SK-N-SH (cell line): Measurements from ENCODE around the gene ZNF580. TPM values are rescaled to one million over a fixed set of nuclear protein-coding genes. Genes with fewer than 3 reads are reported as not detected.

ENCODE experiments used
- CTCF ChIA-PET: fragments of 300-600, 350-600 bp; formaldehyde crosslinking; extraction: SDS; loops from one replicate; lab custom pipeline; 2021; lab: Yijun Ruan, JAX
- POLR2A ChIA-PET: fragments of 350-600 bp; sonication (Branson Sonifier 250); formaldehyde crosslinking; extraction: SDS; loops from one replicate; lab custom pipeline; 2020; ENCODE audit warnings: antibody characterized with exemption, inconsistent platforms; lab: Yijun Ruan, JAX
- DNase-seq: peaks from one replicate; pipeline ENCODE4 v3.0.0; 2012
- H2AFZ ChIP-seq: fragments of 200-600 bp; sonication (generic); 2 replicates; pipeline ENCODE4 v1.8.1; 2016; ENCODE audit warnings: antibody characterized with exemption, mild to moderate bottlenecking, low read depth
- H3F3A ChIP-seq: fragments of 200-600 bp; sonication (generic); replicated peaks from 2 replicates; pipeline ENCODE3; 2016; ENCODE audit warnings: antibody characterized with exemption, mild to moderate bottlenecking; ENCODE audit not compliant: insufficient read depth
- H3K27ac ChIP-seq, 2 experiments: fragments of 200-500 bp in 1 of 2; fragments of 200-600 bp in 1 of 2; sonication (Bioruptor generic) in 1 of 2; sonication (generic), shearing (Covaris generic) in 1 of 2; 2 replicates each; pipeline versions ENCODE4 v1.5.1 to v1.6.1; 2014 to 2016; ENCODE audit warnings: low read depth in 2 of 2, inconsistent platforms in 1 of 2, low read length in 1 of 2, mild to moderate bottlenecking in 1 of 2, mixed read lengths in 1 of 2
- H3K27me3 ChIP-seq: fragments of 200-600 bp; sonication (generic), shearing (Covaris generic); 2 replicates; pipeline ENCODE4 v1.6.1; 2016; ENCODE audit warnings: mixed run types; ENCODE audit not compliant: insufficient read depth
- H3K36me3 ChIP-seq, 2 experiments: fragments of 200-500 bp in 1 of 2; fragments of 200-600 bp in 1 of 2; sonication (Bioruptor generic) in 1 of 2; sonication (generic) in 1 of 2; replicated peaks in 1 of 2; 2 replicates each; pipeline versions ENCODE3 to v1.5.1; 2014 to 2016; ENCODE audit warnings: low read length in 1 of 2, mild to moderate bottlenecking in 1 of 2; ENCODE audit not compliant: insufficient read depth in 2 of 2, control insufficient read depth in 1 of 2
- H3K4me1 ChIP-seq, 2 experiments: fragments of 200-500 bp in 1 of 2; fragments of 200-600 bp in 1 of 2; sonication (Bioruptor generic) in 1 of 2; sonication (generic), shearing (Covaris generic) in 1 of 2; 2 replicates each; pipeline versions ENCODE4 v1.5.1 to v1.6.1; 2014 to 2016; ENCODE audit warnings: low read depth in 1 of 2, low read length in 1 of 2, mixed run types in 1 of 2; ENCODE audit not compliant: insufficient read depth in 2 of 2, control insufficient read depth in 1 of 2
- H3K4me2 ChIP-seq: fragments of 200-600 bp; sonication (generic), shearing (Covaris generic); 2 replicates; pipeline ENCODE4 v1.6.1; 2017; ENCODE audit warnings: mixed run types
- H3K4me3 ChIP-seq, 2 experiments: fragments of 200-500 bp in 1 of 2; fragments of 200-600 bp in 1 of 2; sonication (Bioruptor generic) in 1 of 2; sonication (generic), shearing (Covaris generic) in 1 of 2; 2 replicates each; pipeline versions ENCODE4 v1.5.1 to v1.8.1; 2014 to 2016; ENCODE audit warnings: low read depth in 2 of 2, inconsistent platforms in 1 of 2, low read length in 1 of 2, mild to moderate bottlenecking in 1 of 2, mixed read lengths in 1 of 2, moderate library complexity in 1 of 2
- H3K79me2 ChIP-seq: fragments of 200-600 bp; sonication (generic); 2 replicates; pipeline ENCODE4 v1.8.1; 2017; ENCODE audit warnings: mild to moderate bottlenecking; ENCODE audit not compliant: insufficient read depth
- H3K9ac ChIP-seq: fragments of 200-600 bp; sonication (generic); 2 replicates; pipeline ENCODE4 v1.6.1; 2017; ENCODE audit warnings: mixed run types
- H3K9me2 ChIP-seq: fragments of 200-600 bp; sonication (generic); 2 replicates; pipeline ENCODE4 v1.6.1; 2017; ENCODE audit warnings: mixed run types
- H3K9me3 ChIP-seq: fragments of 200-600 bp; sonication (generic); 2 replicates; pipeline ENCODE4 v1.6.1; 2017; ENCODE audit warnings: mixed run types, mild to moderate bottlenecking, moderate library complexity
- H4K20me1 ChIP-seq: fragments of 200-600 bp; sonication (generic); 2 replicates; pipeline ENCODE4 v1.6.1; 2017; ENCODE audit warnings: mild to moderate bottlenecking, mixed run types; ENCODE audit not compliant: insufficient read depth
- CHD2 ChIP-seq: fragments of 150-350 bp; IDR thresholded peaks from 2 replicates; pipeline ENCODE4 v1.6.1; 2018; ENCODE audit warnings: low read length; ENCODE audit not compliant: partially characterized antibody
- CTCF ChIP-seq: fragments of 200-600 bp; sonication (generic); IDR thresholded peaks from 2 replicates; pipeline ENCODE4 v1.6.1; 2017; ENCODE audit warnings: antibody characterized with exemption, mild to moderate bottlenecking, moderate library complexity
- EP300 ChIP-seq, 2 experiments: IDR thresholded peaks; 2 replicates each; pipeline versions ENCODE4 v1.4.0 to v1.6.1; 2012; ENCODE audit warnings: borderline replicate concordance in 1 of 2, low read depth in 1 of 2, low read length in 1 of 2
- FOSL2 ChIP-seq: IDR thresholded peaks from 2 replicates; pipeline ENCODE4 v1.4.0; 2012; ENCODE audit warnings: low read depth, mild to moderate bottlenecking, moderate library complexity, borderline replicate concordance
- FOXJ3 ChIP-seq: sonication (generic); formaldehyde crosslinking; IDR thresholded peaks from 2 replicates; pipeline ENCODE4 v1.5.1; 2020; ENCODE audit warnings: mild to moderate bottlenecking, missing genetic modification reagents
- FOXM1 ChIP-seq: IDR thresholded peaks from 2 replicates; pipeline ENCODE4 v1.4.0; 2012; ENCODE audit warnings: low read depth, mild to moderate bottlenecking
- MAX ChIP-seq: IDR thresholded peaks from 2 replicates; pipeline ENCODE4 v1.4.0; 2012; ENCODE audit warnings: low read depth
- MEF2A ChIP-seq: IDR thresholded peaks from 2 replicates; pipeline ENCODE4 v1.4.0; 2012; ENCODE audit warnings: low read depth, borderline replicate concordance
- MXI1 ChIP-seq: IDR thresholded peaks from 2 replicates; pipeline ENCODE4 v1.6.1; 2012; ENCODE audit warnings: mild to moderate bottlenecking, low read depth, low read length, improper control_type of control experiment
- NRF1 ChIP-seq: IDR thresholded peaks from 2 replicates; pipeline ENCODE4 v1.6.1; 2012; ENCODE audit warnings: low read depth, mild to moderate bottlenecking, low read length
- POLR2AphosphoS5 ChIP-seq: IDR thresholded peaks from 2 replicates; pipeline ENCODE4 v1.6.1; 2012; ENCODE audit warnings: low read depth, low read length
- RAD21 ChIP-seq: IDR thresholded peaks from 2 replicates; pipeline ENCODE4 v1.6.1; 2012; ENCODE audit warnings: mild to moderate bottlenecking, low read length
- RCOR1 ChIP-seq: fragments of 150-350 bp; IDR thresholded peaks from 2 replicates; pipeline ENCODE4 v1.6.1; 2017; ENCODE audit warnings: antibody characterized with exemption, low read length
- RXRA ChIP-seq: IDR thresholded peaks from 2 replicates; pipeline ENCODE4 v1.4.0; 2012; ENCODE audit warnings: low read depth, mild to moderate bottlenecking, borderline replicate concordance
- SIN3A ChIP-seq: IDR thresholded peaks from 2 replicates; pipeline ENCODE4 v1.6.1; 2012; ENCODE audit warnings: low read depth, mild to moderate bottlenecking, low read length, moderate library complexity, borderline replicate concordance
- SMC3 ChIP-seq: IDR thresholded peaks from 2 replicates; pipeline ENCODE4 v1.6.1; 2012; ENCODE audit warnings: low read depth, low read length, improper control_type of control experiment
- TAF1 ChIP-seq: IDR thresholded peaks from 2 replicates; pipeline ENCODE4 v1.6.1; 2012; ENCODE audit warnings: low read depth, mild to moderate bottlenecking, low read length, moderate library complexity, borderline replicate concordance
- TEAD4 ChIP-seq: IDR thresholded peaks from 2 replicates; pipeline ENCODE4 v1.4.0; 2012; ENCODE audit warnings: mild to moderate bottlenecking, borderline replicate concordance; ENCODE audit not compliant: insufficient read depth
- USF2 ChIP-seq: fragments of 150-350 bp; IDR thresholded peaks from 2 replicates; pipeline ENCODE4 v1.6.1; 2017; ENCODE audit warnings: antibody characterized with exemption, low read length, low read depth, borderline replicate concordance
- YY1 ChIP-seq: IDR thresholded peaks from 2 replicates; pipeline ENCODE4 v1.4.0; 2012; ENCODE audit warnings: low read depth, mild to moderate bottlenecking
- WGBS: methylation state at CpG from one replicate; pipeline ENCODE4 v1.1.6; 2017; ENCODE audit warnings: low lambda C conversion rate; 5-methylcytosine and 5-hydroxymethylcytosine counted together
- polyA plus RNA-seq, 3 experiments: library from polyadenylated mRNA; depleted of rRNA; stranded (reverse); fragments of >200 nt; gene quantifications; 2 replicates each; pipeline ENCODE4 v1.2.3, GENCODE V29; 2012
- TF ChIP-seq, protein P1 (sequence below): IDR thresholded peaks from 2 replicates; pipeline ENCODE4 v1.4.0; 2012; ENCODE audit warnings: low read depth, borderline replicate concordance
- TF ChIP-seq, protein P2 (sequence below): IDR thresholded peaks from 2 replicates; pipeline ENCODE4; 2012
- TF ChIP-seq, protein P3 (sequence below): fragments of 150-350 bp; IDR thresholded peaks from 2 replicates; pipeline ENCODE4 v1.6.1; 2016; ENCODE audit warnings: mild to moderate bottlenecking, low read depth, low read length

The ZNF580 gene
- polyA plus RNA-seq, 1 of the 3 experiments (the other 2 are of a cell fraction), result 21.9 TPM

DNA sequence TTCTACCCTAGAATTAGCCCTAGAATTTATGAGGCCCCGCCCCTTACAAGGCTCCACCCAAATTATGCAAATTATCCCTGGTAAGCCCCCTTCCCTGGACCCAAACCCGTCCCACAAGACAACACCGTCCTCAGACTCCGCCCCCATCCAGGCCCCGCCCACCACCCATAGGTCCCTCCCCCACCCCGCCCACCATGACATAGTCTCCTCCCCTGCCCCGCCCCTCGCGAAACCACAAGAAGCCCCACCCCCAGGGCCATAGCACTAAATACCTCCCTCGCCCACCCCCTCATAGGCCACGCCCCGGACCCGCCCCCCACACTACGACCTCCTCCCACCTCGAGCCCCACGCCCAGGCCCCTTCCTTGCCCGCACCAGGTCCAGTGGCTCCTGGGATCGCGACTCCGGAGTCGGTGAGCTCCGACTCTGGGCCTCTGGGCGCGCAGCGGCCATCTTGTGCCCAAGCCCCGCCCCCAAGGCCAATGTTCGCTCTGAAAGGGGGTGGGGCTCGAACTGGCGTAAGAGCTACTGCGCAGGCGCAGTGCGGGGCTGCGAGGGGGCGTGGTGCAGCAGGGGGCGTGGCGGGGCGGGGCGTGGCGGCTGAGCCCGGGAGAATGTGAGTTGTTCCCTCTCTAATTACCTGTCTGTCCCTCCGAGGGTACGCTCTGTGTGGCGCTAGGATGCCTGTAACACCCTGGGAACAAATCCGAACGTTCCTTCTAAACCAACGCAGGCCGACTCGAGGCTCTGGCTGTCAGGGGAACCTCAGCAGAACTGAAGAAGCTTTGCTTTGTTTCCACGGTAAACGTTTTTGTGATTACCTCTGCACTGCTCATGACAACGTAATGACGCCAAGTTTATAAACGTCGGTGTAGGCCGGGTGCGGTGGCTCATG lies 16.4 kb upstream of the ZNF580 start, which contains the start of gene ZNF784:
ZNF784 (minus strand) TSS at position 458 of the 895 bp plus-strand sequence; CDS start at position 453, 5 bp downstream.
- DNase-seq, result peak; percentile 97
- Histone ChIP-seq H2AFZ (peak within 1 kb of the TSS; percentile 90), H3K9ac (peak within 1 kb of the TSS; percentile 84), H3K27me3 (no peaks in the 10 kb centered on the region), H3K36me3 (peaks cover 0 to 3% of the 10 kb centered on the region in 2 experiments), H3K9me3 (no peaks in the 10 kb centered on the region), H3K4me2 (peak within 1 kb of the TSS; percentile 86), H4K20me1 (no peaks in the 10 kb centered on the region), H3K4me1 (peaks cover 0 to 2% of the 10 kb centered on the region in 2 experiments; a peak in 1 of 4 replicates), H3K9me2 (no peaks in the 10 kb centered on the region), H3F3A (peaks cover 8% of the 10 kb centered on the region), H3K27ac (peak within 1 kb of the TSS; percentile 87 to 90), H3K4me3 (peak within 1 kb of the TSS; percentile 52 to 74), H3K79me2 (peaks cover 11% of the 10 kb centered on the region; the same call in 1 of the 2 replicates)
- ChIA-PET CTCF (interaction anchor here (1.0 to 4.7 kb wide), 8 partner anchors 9 to 120 kb away, joined by 3 to 30 read pairs (median 5); partner anchors contain the start of gene ZNF865), POLR2A (interaction anchor here (0.6 to 1.6 kb wide), 10 partner anchors 13 to 371 kb away, joined by 3 to 7 read pairs (median 4); partner anchors contain the start of genes FIZ1, ZNF524 and ZNF628)
- under 1% methylated on average over 32 of the region's 56 CpGs for WGBS
- TF ChIP-seq CTCF (no peak), MXI1 (no peak), SMC3 (no peak), RAD21 (no peak), SIN3A (peak; percentile 52; the same call in 1 of the 2 replicates), YY1 (peak; percentile 94), USF2 (no peak), FOSL2 (no peak), TAF1 (peak; percentile 99), MEF2A (no peak), POLR2AphosphoS5 (peak; percentile 84), RXRA (no peak), RCOR1 (no peak), FOXM1 (no peak), FOXJ3 (CRISPR knock-in tag) (no peak), TEAD4 (no peak), MAX (peak; percentile 29; the same call in 1 of the 2 replicates), EP300 (IDR thresholded peaks at IDR 0.05; ENCODE audit: borderline replicate concordance in 1 of 2, low read depth in 1 of 2, low read length in 1 of 2) (no peak), CHD2 (peak; percentile 55), NRF1 (peak; percentile 74)
- TF ChIP-seq, protein P1, sequence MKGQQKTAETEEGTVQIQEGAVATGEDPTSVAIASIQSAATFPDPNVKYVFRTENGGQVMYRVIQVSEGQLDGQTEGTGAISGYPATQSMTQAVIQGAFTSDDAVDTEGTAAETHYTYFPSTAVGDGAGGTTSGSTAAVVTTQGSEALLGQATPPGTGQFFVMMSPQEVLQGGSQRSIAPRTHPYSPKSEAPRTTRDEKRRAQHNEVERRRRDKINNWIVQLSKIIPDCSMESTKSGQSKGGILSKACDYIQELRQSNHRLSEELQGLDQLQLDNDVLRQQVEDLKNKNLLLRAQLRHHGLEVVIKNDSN, result no peak
- TF ChIP-seq, protein P2, sequence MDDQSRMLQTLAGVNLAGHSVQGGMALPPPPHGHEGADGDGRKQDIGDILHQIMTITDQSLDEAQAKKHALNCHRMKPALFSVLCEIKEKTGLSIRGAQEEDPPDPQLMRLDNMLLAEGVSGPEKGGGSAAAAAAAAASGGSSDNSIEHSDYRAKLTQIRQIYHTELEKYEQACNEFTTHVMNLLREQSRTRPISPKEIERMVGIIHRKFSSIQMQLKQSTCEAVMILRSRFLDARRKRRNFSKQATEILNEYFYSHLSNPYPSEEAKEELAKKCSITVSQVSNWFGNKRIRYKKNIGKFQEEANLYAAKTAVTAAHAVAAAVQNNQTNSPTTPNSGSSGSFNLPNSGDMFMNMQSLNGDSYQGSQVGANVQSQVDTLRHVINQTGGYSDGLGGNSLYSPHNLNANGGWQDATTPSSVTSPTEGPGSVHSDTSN, result 0 out of 2 replicates have a peak, but pooled peaks have one; percentile 3
- TF ChIP-seq, protein P3, sequence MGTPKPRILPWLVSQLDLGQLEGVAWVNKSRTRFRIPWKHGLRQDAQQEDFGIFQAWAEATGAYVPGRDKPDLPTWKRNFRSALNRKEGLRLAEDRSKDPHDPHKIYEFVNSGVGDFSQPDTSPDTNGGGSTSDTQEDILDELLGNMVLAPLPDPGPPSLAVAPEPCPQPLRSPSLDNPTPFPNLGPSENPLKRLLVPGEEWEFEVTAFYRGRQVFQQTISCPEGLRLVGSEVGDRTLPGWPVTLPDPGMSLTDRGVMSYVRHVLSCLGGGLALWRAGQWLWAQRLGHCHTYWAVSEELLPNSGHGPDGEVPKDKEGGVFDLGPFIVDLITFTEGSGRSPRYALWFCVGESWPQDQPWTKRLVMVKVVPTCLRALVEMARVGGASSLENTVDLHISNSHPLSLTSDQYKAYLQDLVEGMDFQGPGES, result no peak
